RWPE2 (cell line): Measurements from ENCODE around the gene ADAMTS17.

Source experiments
- ATAC-seq: fragments of 200-7000 bp; cut with Tn5 transposase; 3 replicates; pipeline ENCODE4 v1.9.1; 2021; ENCODE audit warnings: low read depth
- DNase-seq: peaks from one replicate; pipeline ENCODE4 v3.0.0-alpha.2; 2020; ENCODE audit warnings: low spot score
- H3K27ac ChIP-seq: fragments of 450-650 bp; 2 replicates; pipeline ENCODE4 v1.5.1; 2017; ENCODE audit warnings: mild to moderate bottlenecking; ENCODE audit not compliant: poor library complexity, severe bottlenecking
- H3K27me3 ChIP-seq: fragments of 250-450 bp; sonication (Bioruptor Pico); 2 replicates; pipeline ENCODE4 v1.5.1; 2021; ENCODE audit warnings: mild to moderate bottlenecking, moderate library complexity; ENCODE audit not compliant: insufficient read depth, poor library complexity, severe bottlenecking
- H3K36me3 ChIP-seq: fragments of 250-450 bp; sonication (Bioruptor Pico); 2 replicates; pipeline ENCODE4 v1.5.1; 2020; ENCODE audit warnings: low read depth, mild to moderate bottlenecking, moderate library complexity
- H3K4me1 ChIP-seq: fragments of 250-450 bp; sonication (Bioruptor Pico); 2 replicates; pipeline ENCODE4 v1.5.1; 2021; ENCODE audit warnings: mild to moderate bottlenecking, moderate library complexity; ENCODE audit not compliant: insufficient read depth, poor library complexity, severe bottlenecking
- H3K4me3 ChIP-seq: fragments of 250-450 bp; sonication (Bioruptor Pico); 2 replicates; pipeline ENCODE4 v1.5.1; 2021; ENCODE audit warnings: mild to moderate bottlenecking, moderate library complexity; ENCODE audit not compliant: severe bottlenecking
- H3K9me3 ChIP-seq: fragments of 250-450 bp; sonication (Bioruptor Pico); 2 replicates; pipeline ENCODE4 v1.5.1; 2021; ENCODE audit warnings: mild to moderate bottlenecking, moderate library complexity; ENCODE audit not compliant: severe bottlenecking
- CTCF ChIP-seq: fragments of 450-650 bp; IDR thresholded peaks from one replicate; pipeline ENCODE4 v1.5.1; 2017; ENCODE audit warnings: mild to moderate bottlenecking, moderate library complexity; ENCODE audit not compliant: poor library complexity, severe bottlenecking

The ADAMTS17 gene

GRCh38 chr15:99953886-99954285 lies 387.9 kb downstream of the ADAMTS17 start:
- Histone ChIP-seq H3K27ac (no peak overlapping the region), H3K4me1 (peaks cover 6% of the 10 kb centered on the region), H3K9me3 (no peaks in the 10 kb centered on the region), H3K36me3 (no peaks in the 10 kb centered on the region), H3K27me3 (no peaks in the 10 kb centered on the region), H3K4me3 (no peak overlapping the region)
- DNase-seq, result peak; percentile 10
- no peak for ATAC-seq
- TF ChIP-seq CTCF, result no peak

- H3K27me3 ChIP-seq, result no peaks in the 10 kb centered on the region
- no peak for ATAC-seq
- H3K4me3 ChIP-seq, result no peak overlapping the region
- H3K36me3 ChIP-seq, result no peaks in the 10 kb centered on the region
- no peak overlapping the region for H3K27ac ChIP-seq
- no peak for DNase-seq
- peaks cover 6% of the 10 kb centered on the region for H3K4me1 ChIP-seq
- TF ChIP-seq CTCF, result no peak
- peaks cover 7% of the 10 kb centered on the region for H3K9me3 ChIP-seq
These were observed 390.3 kb downstream of the ADAMTS17 start for GRCh38 chr15:99951511-99951910.

- no peaks in the 10 kb centered on the region for H3K4me1 ChIP-seq
- H3K27me3 ChIP-seq, result no peaks in the 10 kb centered on the region
- no peak overlapping the region for H3K4me3 ChIP-seq
- DNase-seq (no peak), ATAC-seq (no peak)
- no peaks in the 10 kb centered on the region for H3K36me3 ChIP-seq
- H3K9me3 ChIP-seq, result peaks cover 12% of the 10 kb centered on the region
- no peak overlapping the region for H3K27ac ChIP-seq
- no peak for TF ChIP-seq CTCF
These were observed 397.6 kb downstream of the ADAMTS17 start for GRCh38 chr15:99944131-99944530.

- Histone ChIP-seq H3K4me1 (no peaks in the 10 kb centered on the region), H3K9me3 (peaks cover 12% of the 10 kb centered on the region), H3K4me3 (no peak overlapping the region), H3K36me3 (no peaks in the 10 kb centered on the region), H3K27me3 (no peaks in the 10 kb centered on the region), H3K27ac (no peak overlapping the region)
- ATAC-seq, result no peak
- no peak for TF ChIP-seq CTCF
- no peak for DNase-seq
These were observed 398.3 kb downstream of the ADAMTS17 start for GRCh38 chr15:99943466-99943865.

- Histone ChIP-seq H3K4me3 (no peak overlapping the region), H3K9me3 (no peaks in the 10 kb centered on the region), H3K27ac (no peak overlapping the region), H3K27me3 (no peaks in the 10 kb centered on the region), H3K4me1 (peaks cover 8% of the 10 kb centered on the region), H3K36me3 (no peaks in the 10 kb centered on the region)
- ATAC-seq (no peak), DNase-seq (no peak)
- TF ChIP-seq CTCF, result no peak
These were observed 408.9 kb downstream of the ADAMTS17 start for GRCh38 chr15:99932676-99933402.
